NOMO-1 treated with dmso at 0.1 percent for 144 hours (cell line): ENCODE data around the gene ITGB1.

Experiments used
- DNase-seq: peaks from one replicate; lab custom pipeline; 2025; ENCODE audit not compliant: unreplicated experiment; lab: John Stamatoyannopoulos, UW

The ITGB1 gene

GRCh38 chr10:32890444-32890843 lies 67.6 kb downstream of the ITGB1 start:
- no peak for DNase-seq

GRCh38 chr10:32889631-32890212 lies 68.3 kb downstream of the ITGB1 start:
- DNase-seq, result no peak

GRCh38 chr10:32888161-32888927 lies 69.7 kb downstream of the ITGB1 start:
- DNase-seq, result no peak

GRCh38 chr10:32887481-32887880 lies 70.5 kb downstream of the ITGB1 start:
- DNase-seq, result no peak

GRCh38 chr10:32882076-32882475 lies 76.0 kb downstream of the ITGB1 start:
- no peak for DNase-seq

- no peak for DNase-seq
Observed at GRCh38 chr10:32878646-32879045, 79.4 kb downstream of the ITGB1 start.

GRCh38 chr10:32877915-32878314 lies 80.1 kb downstream of the ITGB1 start:
- no peak for DNase-seq

- no peak for DNase-seq
Observed at GRCh38 chr10:32865170-32865569, 92.9 kb downstream of the ITGB1 start.

- no peak for DNase-seq
Observed at GRCh38 chr10:32854435-32854834, 103.6 kb downstream of the ITGB1 start.

- no peak for DNase-seq
Observed at GRCh38 chr10:32851301-32851700, 106.7 kb downstream of the ITGB1 start.
